Duodenal mucosa (tissue), 2 donors: ENCODE data around the gene TMSB15B.
"Not testable (repeated sequence)": the region's sequence is repeated elsewhere in the genome, so short reads cannot be mapped to it uniquely, and the experiment has no call there.

Experiments
- H3K27ac ChIP-seq: one replicate; pipeline ENCODE4 v1.7.0; 2013; ENCODE audit warnings: low read depth, low read length
- H3K27me3 ChIP-seq, 2 donors: one replicate each; pipeline ENCODE4 v1.7.0; 2013; ENCODE audit warnings: low read length in 2 of 2, control low read depth in 1 of 2; ENCODE audit not compliant: insufficient read depth in 2 of 2, control insufficient read depth in 1 of 2
- H3K36me3 ChIP-seq, 2 donors: one replicate each; pipeline ENCODE4 v1.7.0; 2013; ENCODE audit warnings: low read length in 2 of 2, control low read depth in 1 of 2; ENCODE audit not compliant: insufficient read depth in 2 of 2, control insufficient read depth in 1 of 2
- H3K4me1 ChIP-seq, 2 donors: one replicate each; pipeline ENCODE4 v1.7.0; 2013; ENCODE audit warnings: low read length in 2 of 2, control low read depth in 1 of 2; ENCODE audit not compliant: insufficient read depth in 2 of 2, control insufficient read depth in 1 of 2
- H3K4me3 ChIP-seq, 2 donors: one replicate each; pipeline ENCODE4 v1.7.0; 2013; ENCODE audit warnings: low read length in 2 of 2, low read depth in 1 of 2
- H3K9ac ChIP-seq, 2 donors: one replicate each; pipeline ENCODE4 v1.7.0; 2013; ENCODE audit warnings: low read length in 2 of 2, low read depth in 1 of 2
- H3K9me3 ChIP-seq, 2 donors: one replicate each; pipeline ENCODE4 v1.7.0; 2013; ENCODE audit warnings: low read length in 2 of 2, control low read depth in 1 of 2; ENCODE audit not compliant: control insufficient read depth in 1 of 2

The TMSB15B gene

GRCh38 chrX:103941201-103941975 lies 21.0 kb upstream of the TMSB15B start:
- H3K27me3 ChIP-seq = no peaks in the 10 kb centered on the region
- H3K9me3 ChIP-seq = no peaks in the 10 kb centered on the region
- H3K4me3 ChIP-seq = no peak overlapping the region
- H3K36me3 ChIP-seq = no peaks in the 10 kb centered on the region
- no peak overlapping the region for H3K27ac ChIP-seq
- H3K9ac ChIP-seq = no peak overlapping the region
- no peaks in the 10 kb centered on the region for H3K4me1 ChIP-seq

GRCh38 chrX:103949506-103949905 lies 12.9 kb upstream of the TMSB15B start:
- no peaks in the 10 kb centered on the region for H3K4me1 ChIP-seq
- no peaks in the 10 kb centered on the region for H3K9me3 ChIP-seq
- H3K9ac ChIP-seq = no peak overlapping the region
- no peaks in the 10 kb centered on the region for H3K27me3 ChIP-seq
- no peaks in the 10 kb centered on the region for H3K36me3 ChIP-seq
- no peak overlapping the region for H3K27ac ChIP-seq
- H3K4me3 ChIP-seq = no peak overlapping the region

- no peaks in the 10 kb centered on the region for H3K4me1 ChIP-seq
- no peaks in the 10 kb centered on the region for H3K36me3 ChIP-seq
- no peak overlapping the region for H3K27ac ChIP-seq
- no peak overlapping the region for H3K9ac ChIP-seq
- no peaks in the 10 kb centered on the region for H3K9me3 ChIP-seq
- H3K27me3 ChIP-seq = no peaks in the 10 kb centered on the region
- H3K4me3 ChIP-seq = no peak overlapping the region
Measured at GRCh38 chrX:103953353-103953752, 9.1 kb upstream of the TMSB15B start.

- H3K9me3 ChIP-seq = no peaks in the 10 kb centered on the region
- H3K4me1 ChIP-seq = no peaks in the 10 kb centered on the region
- no peaks in the 10 kb centered on the region for H3K27me3 ChIP-seq
- H3K4me3 ChIP-seq = no peak overlapping the region
- H3K36me3 ChIP-seq = no peaks in the 10 kb centered on the region
- no peak overlapping the region for H3K9ac ChIP-seq
- H3K27ac ChIP-seq = no peak overlapping the region
Measured at GRCh38 chrX:103954259-103954658, 8.2 kb upstream of the TMSB15B start.

DNA sequence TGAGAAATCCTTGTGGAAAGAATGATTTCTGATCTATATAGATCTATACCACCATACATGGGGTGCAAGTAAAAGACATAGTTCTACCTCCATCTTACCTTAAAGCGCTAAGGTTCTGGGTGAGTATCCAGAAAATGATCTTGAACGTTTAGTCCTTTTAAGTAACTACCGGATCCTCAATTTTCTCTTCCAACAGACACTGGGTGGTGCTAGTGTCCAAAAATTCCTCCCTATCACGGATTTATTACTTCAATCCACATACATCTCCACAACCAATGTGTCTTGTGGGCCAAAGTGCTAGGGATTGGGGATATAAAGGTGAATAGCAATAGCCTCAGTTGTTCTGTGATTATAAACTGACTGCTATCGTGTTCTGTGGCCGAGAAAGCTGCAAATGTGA lies 1.8 kb upstream of the TMSB15B start:
- H3K4me3 ChIP-seq, H3K9ac ChIP-seq, H3K4me1 ChIP-seq, H3K27ac ChIP-seq, H3K9me3 ChIP-seq, H3K36me3 ChIP-seq, H3K27me3 ChIP-seq: not testable (repeated sequence)

DNA sequence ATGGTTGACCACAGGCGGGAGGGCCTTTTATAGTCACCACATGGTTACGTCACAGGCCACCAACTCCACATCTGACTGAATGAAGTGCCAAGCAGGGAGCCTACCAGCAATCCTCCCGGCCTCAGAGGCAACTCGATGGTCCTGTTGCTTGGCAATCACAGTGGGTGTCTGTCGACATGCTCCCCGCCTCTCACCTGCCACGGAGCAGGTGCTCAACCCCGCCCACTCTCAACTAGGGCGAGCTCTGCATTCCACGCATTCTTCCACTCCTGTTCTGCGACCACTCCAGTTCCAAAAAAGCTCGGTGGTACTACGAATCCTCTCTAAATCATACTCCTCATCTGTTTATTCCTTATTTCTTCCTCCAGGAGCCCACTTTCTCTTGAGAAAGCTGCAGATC lies 21.1 kb downstream of the TMSB15B start:
- not testable (repeated sequence) for H3K9me3 ChIP-seq, H3K27ac ChIP-seq, H3K4me3 ChIP-seq, H3K9ac ChIP-seq, H3K4me1 ChIP-seq, H3K27me3 ChIP-seq, H3K36me3 ChIP-seq

- no peak overlapping the region for H3K27ac ChIP-seq
- no peaks in the 10 kb centered on the region for H3K36me3 ChIP-seq
- H3K9me3 ChIP-seq = no peaks in the 10 kb centered on the region
- no peak overlapping the region for H3K4me3 ChIP-seq
- H3K27me3 ChIP-seq = no peaks in the 10 kb centered on the region
- H3K4me1 ChIP-seq = no peaks in the 10 kb centered on the region
- no peak overlapping the region for H3K9ac ChIP-seq
Measured at GRCh38 chrX:103999234-103999633, 36.8 kb downstream of the TMSB15B start.

DNA sequence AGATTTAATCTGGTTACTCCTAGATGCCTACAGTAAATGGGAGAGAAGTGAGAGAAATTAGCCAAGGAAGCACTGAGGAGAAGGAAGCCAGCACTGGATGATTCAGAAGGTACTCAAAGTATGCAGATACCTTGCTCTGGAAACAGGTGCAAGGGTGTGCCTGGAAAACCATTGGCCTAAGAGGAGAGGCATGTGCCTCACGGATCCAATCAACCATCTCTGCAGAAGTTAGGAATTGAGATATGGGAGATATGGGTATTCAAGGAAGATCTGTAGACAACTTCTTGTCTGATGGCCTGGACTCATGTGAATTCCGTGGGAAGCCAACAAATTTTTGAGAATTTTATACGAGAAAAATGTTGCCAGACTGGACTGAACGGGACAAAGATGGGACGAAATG lies 46.4 kb downstream of the TMSB15B start:
- no peaks in the 10 kb centered on the region for H3K27me3 ChIP-seq
- H3K9ac ChIP-seq = no peak overlapping the region
- H3K9me3 ChIP-seq = no peaks in the 10 kb centered on the region
- H3K4me3 ChIP-seq = no peak overlapping the region
- no peaks in the 10 kb centered on the region for H3K36me3 ChIP-seq
- H3K4me1 ChIP-seq = no peaks in the 10 kb centered on the region
- no peak overlapping the region for H3K27ac ChIP-seq

- H3K9ac ChIP-seq = no peak overlapping the region
Measured at GRCh38 chrX:104013158-104013557, 50.7 kb downstream of the TMSB15B start.

DNA sequence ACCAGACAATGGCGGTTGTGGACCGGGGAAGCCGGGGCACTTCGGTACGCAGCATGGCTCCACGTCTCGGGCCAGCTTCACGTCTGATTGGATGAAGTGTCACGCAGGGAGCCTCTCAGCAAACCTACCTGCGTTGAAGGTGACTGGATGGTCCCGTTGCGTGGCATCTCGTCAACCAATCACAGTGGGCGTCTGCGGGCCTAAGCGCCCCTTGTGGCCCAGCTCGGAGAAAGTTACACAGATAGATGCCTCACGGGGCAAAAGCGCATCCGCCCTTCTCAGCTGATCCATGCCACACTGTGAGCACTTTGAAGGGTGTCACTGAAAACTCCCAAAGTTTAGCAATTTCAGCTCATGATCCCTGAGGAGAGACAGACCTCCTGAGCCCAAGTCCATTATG lies 51.2 kb downstream of the TMSB15B start, which contains the start of gene H2BW1:
Gene H2BW1 (minus strand): TSS at position 103 of the 400 bp plus-strand sequence. CDS start 132 bp downstream, outside the sequence.
- no peaks in the 10 kb centered on the region for H3K4me1 ChIP-seq
- no peak within 1 kb of the TSS for H3K9ac ChIP-seq
- no peaks in the 10 kb centered on the region for H3K27me3 ChIP-seq
- no peaks in the 10 kb centered on the region for H3K9me3 ChIP-seq
- H3K36me3 ChIP-seq = no peaks in the 10 kb centered on the region
- H3K27ac ChIP-seq = no peak within 1 kb of the TSS
- H3K4me3 ChIP-seq = no peak within 1 kb of the TSS

More at GRCh38 chrX:104013158-104013557, 50.7 kb downstream of the TMSB15B start:
- Histone ChIP-seq H3K27ac (no peak overlapping the region), H3K4me3 (no peak overlapping the region), H3K27me3 (no peaks in the 10 kb centered on the region), H3K4me1 (no peaks in the 10 kb centered on the region), H3K9me3 (no peaks in the 10 kb centered on the region), H3K36me3 (no peaks in the 10 kb centered on the region)
